Lung (tissue), 12 donors: ENCODE measurements around the gene BTN3A1. TPM values are rescaled to one million over a fixed set of nuclear protein-coding genes. Genes with fewer than 3 reads are reported as not detected.

Experiments used
- ATAC-seq: fragments of 200-7000 bp; cut with Tn5 transposase; one replicate; pipeline ENCODE4 v1.9.1; 2020; ENCODE audit warnings: moderate number of reproducible peaks; ENCODE audit not compliant: insufficient read depth, low FRiP score
- DNase-seq, 3 donors: peaks; one replicate each; pipeline ENCODE4 v3.0.0-alpha.2; 2013 to 2017
- H3K27ac ChIP-seq, 2 donors: one replicate each; pipeline ENCODE4 v1.5.1; 2013; ENCODE audit warnings: mild to moderate bottlenecking in 2 of 2, moderate library complexity in 2 of 2, control low read depth in 1 of 2, inconsistent platforms in 1 of 2, low read depth in 1 of 2, low read length in 1 of 2
- H3K27me3 ChIP-seq, 3 donors: one replicate each; pipeline ENCODE4 v1.5.1; 2013; ENCODE audit warnings: low read length in 2 of 3; ENCODE audit not compliant: control insufficient read depth in 3 of 3, insufficient read depth in 3 of 3
- H3K36me3 ChIP-seq, 4 donors: one replicate each; pipeline ENCODE4 v1.5.1; 2013; ENCODE audit warnings: low read length in 4 of 4, mild to moderate bottlenecking in 1 of 4, moderate library complexity in 1 of 4; ENCODE audit not compliant: control insufficient read depth in 4 of 4, insufficient read depth in 4 of 4
- H3K4me1 ChIP-seq, 5 donors: one replicate each; pipeline ENCODE4 v1.5.1; 2013; ENCODE audit warnings: low read length in 5 of 5, mild to moderate bottlenecking in 2 of 5, moderate library complexity in 1 of 5; ENCODE audit not compliant: control insufficient read depth in 5 of 5, insufficient read depth in 5 of 5
- H3K4me3 ChIP-seq: one replicate; pipeline ENCODE4 v1.5.1; 2013; ENCODE audit warnings: mild to moderate bottlenecking, control low read depth, moderate library complexity
- H3K9ac ChIP-seq, 2 donors: one replicate each; pipeline ENCODE4 v1.5.1; 2013; ENCODE audit warnings: low read length in 2 of 2, control low read depth in 1 of 2; ENCODE audit not compliant: insufficient read depth in 1 of 2
- H3K9me3 ChIP-seq, 4 donors: one replicate each; pipeline ENCODE4 v1.5.1; 2013; ENCODE audit warnings: low read length in 3 of 4, mild to moderate bottlenecking in 1 of 4, moderate library complexity in 1 of 4; ENCODE audit not compliant: control insufficient read depth in 4 of 4, insufficient read depth in 3 of 4
- CTCF ChIP-seq: IDR thresholded peaks from 2 replicates; pipeline ENCODE4 v1.5.1; 2012; ENCODE audit warnings: mild to moderate bottlenecking; ENCODE audit errors: control extremely low read depth, extremely low read depth
- WGBS, 2 donors: extraction: QIAGEN DNeasy Blood & Tissue Kit; methylation state at CpG; one replicate each; pipeline ENCODE4 v1.1.7; 2013; 5-methylcytosine and 5-hydroxymethylcytosine counted together
- polyA plus RNA-seq, 2 donors: library from polyadenylated mRNA; stranded (reverse); fragments of 200-250 nt; gene quantifications; one replicate each; pipeline ENCODE4 v1.2.1, GENCODE V29; 2013
- total RNA-seq, 2 donors: library from RNA; depleted of rRNA in 1 of 2; stranded (reverse); fragments of >200 nt in 1 of 2; gene quantifications; one replicate each; pipeline ENCODE4 v1.2.1, GENCODE V29; 2014 to 2021
- donor health status: control.
- donor health status: control.
- donor health status: Bipolar disorder and iron deficiency.
- donor health status: healthy.
- donor health status: DM: yes; HTN: yes; CAD: no.

Gene BTN3A1
- total and polyA plus RNA-seq, 4 donors, result 14.4 to 60.1 (median 22.5) TPM

GRCh38 chr6:26379740-26380139 is 22.3 kb upstream of the BTN3A1 start:
- no peaks in the 10 kb centered on the region for H3K27me3 ChIP-seq
- no peaks in the 10 kb centered on the region for H3K9me3 ChIP-seq
- H3K4me3 ChIP-seq, result no peak overlapping the region
- peaks cover 0 to 9% (median 0%) of the 10 kb centered on the region in 5 donors for H3K4me1 ChIP-seq
- peaks cover 0 to 11% (median under 1%) of the 10 kb centered on the region in 4 donors for H3K36me3 ChIP-seq
- no peak overlapping the region for H3K27ac ChIP-seq
- no peak for TF ChIP-seq CTCF
- H3K9ac ChIP-seq, result no peak overlapping the region
- no peak for ATAC-seq
- no peak for DNase-seq

DNA sequence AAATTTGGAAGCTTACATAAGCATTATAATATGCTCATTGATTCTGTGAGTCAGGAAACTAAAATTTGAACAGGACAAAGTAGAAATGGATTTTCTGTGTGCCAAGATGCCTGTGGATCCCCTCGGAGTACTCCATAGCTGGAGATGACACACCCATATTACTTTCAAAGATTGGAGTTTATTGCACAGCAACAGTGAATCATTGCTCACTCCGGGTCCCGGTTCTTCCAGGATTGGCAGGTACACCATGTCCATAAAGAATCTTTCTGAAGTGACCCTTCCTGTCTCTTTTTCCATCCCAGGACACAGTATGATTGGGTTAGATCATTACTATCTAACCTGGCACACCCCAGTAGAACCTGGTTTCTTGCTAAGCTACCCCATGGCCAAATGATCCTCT is 21.8 kb upstream of the BTN3A1 start:
- DNase-seq, result no peak

DNA sequence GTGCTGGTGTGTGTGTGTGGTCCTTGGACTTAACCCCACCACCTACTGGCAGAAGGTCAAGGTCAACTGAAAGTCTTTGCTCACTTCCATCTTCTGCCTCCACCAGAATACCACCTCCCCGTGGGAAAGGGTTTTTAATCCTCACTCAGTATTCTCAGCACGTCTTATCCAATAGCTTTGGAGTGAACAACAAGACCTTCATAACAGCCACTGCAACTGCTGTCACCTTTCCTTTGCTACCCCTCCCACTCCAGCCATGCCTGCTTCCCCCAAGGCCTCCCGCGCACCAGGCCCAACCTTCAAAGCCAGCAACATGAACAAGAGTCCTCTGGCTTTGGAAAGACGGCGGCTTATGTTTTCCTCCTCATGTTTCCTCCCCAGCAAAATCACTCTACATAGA is 20.0 kb upstream of the BTN3A1 start:
- TF ChIP-seq CTCF, result no peak
- WGBS, 2 donors, result 92 to 97% methylated on average over 6 of the region's 6 CpGs
- Histone ChIP-seq H3K36me3 (no peaks in the 10 kb centered on the region), H3K9ac (no peak overlapping the region), H3K27ac (no peak overlapping the region), H3K4me3 (no peak overlapping the region), H3K4me1 (peaks cover 0 to 9% (median 0%) of the 10 kb centered on the region in 5 donors), H3K27me3 (no peaks in the 10 kb centered on the region), H3K9me3 (no peaks in the 10 kb centered on the region)
- ATAC-seq, result no peak
- DNase-seq, result no peak

More for the DNA sequence above, 21.8 kb upstream of the BTN3A1 start:
- Histone ChIP-seq H3K36me3 (peaks cover 0 to 8% (median under 1%) of the 10 kb centered on the region in 4 donors), H3K4me1 (peaks cover 0 to 9% (median 0%) of the 10 kb centered on the region in 5 donors), H3K27me3 (no peaks in the 10 kb centered on the region), H3K4me3 (no peak overlapping the region), H3K9ac (no peak overlapping the region), H3K27ac (no peak overlapping the region), H3K9me3 (no peaks in the 10 kb centered on the region)
- no peak for TF ChIP-seq CTCF
- WGBS, 2 donors, result 93 to 96% methylated on average over 3 of the region's 3 CpGs
- no peak for ATAC-seq
